NCI-H446 treated with DMSO at 0.1 percent for 48 hours (cell line): ENCODE data around the gene RCOR2.

ENCODE experiments used
- DNase-seq: peaks from one replicate; lab custom pipeline; 2025; lab: John Stamatoyannopoulos, UW

Gene RCOR2

DNA sequence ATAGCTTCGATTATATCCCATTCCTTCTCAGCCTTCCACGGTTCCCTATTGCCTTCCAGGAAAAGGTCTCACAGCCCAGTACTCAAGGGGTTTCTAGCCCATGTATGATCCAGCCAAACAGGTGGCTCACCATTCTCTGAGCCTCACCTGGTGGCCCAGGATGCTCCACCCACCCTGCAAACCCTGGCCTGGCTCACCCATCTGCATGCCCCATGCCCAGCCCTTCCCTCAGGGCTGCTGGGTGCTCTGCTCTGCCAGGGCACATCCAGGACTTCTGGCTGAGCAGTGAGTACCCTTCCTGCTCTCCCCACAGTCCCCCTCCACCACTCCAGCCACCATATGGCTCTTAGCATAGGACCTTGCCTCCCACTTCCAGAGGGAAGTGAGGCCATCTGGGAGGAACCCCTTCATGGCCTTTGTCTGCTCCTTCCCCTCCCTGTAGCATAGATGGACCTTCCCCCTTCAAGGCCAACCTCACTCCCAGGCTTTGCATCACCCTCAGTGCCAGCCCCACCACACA is 5.8 kb upstream of the RCOR2 start:
- DNase-seq, result no peak

DNA sequence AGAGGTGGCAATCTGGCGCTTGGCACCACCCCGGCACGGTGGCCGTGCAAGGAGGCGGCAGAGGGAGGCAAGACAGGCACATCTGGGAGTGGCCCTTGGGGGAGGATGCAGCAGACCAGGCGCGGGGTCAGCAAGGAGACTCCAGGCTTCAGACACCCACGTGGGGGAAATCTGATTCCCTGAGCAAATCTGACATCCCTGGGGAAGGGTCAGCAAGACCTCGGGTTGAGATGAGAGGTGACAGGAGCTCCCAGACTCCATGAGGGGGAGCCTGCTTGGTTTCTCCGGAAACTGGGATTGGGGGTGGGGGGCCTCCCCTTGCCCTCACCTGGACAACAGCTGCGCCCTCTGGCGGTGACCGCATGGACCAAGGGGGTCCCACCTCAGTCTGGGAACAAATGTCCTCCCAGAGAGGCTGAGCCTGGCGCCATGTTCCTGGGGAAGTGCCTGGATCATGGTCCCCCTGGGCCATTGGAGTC is 4.0 kb upstream of the RCOR2 start:
- DNase-seq, result no peak

DNA sequence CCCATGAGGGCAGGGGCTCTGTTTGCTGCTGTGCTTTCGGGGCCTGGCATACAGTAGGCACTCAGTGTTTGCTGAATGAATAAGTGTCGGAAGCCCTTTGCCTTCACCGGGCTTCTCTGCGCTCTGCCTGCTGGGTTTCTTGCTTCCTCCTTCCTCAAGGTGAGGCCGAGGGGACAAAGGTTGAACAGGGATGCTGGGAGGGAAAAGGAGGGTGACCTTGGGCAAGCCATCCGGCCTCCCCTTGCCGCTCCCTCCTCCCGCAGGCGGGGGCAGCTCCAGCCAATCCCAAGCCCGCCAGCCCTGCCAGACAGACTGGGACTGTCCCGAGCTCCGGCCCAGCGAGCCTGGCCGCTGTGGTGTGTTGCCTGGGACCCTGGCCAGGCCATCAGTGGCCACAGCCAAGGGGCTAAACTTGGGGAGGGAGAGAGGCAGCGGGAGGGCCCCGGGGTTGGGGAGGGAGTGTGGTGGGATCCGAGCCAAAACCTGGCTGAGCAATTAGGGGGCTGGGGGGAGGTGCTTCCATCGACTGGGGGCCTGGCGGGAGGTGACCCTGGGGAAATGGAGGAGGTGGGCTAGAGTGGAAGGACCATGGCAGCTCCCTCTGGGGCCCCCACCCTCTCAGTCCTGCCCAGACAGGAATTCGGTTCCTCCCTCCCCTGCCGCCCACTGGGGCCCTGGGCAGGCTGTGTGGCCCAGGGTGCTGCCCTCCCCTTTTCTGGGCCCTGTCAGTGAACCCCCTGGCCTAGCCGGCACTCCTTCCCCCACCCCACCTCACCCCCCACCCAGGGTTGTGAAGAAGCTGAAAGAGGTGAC is 3.4 kb upstream of the RCOR2 start:
- no peak for DNase-seq

DNA sequence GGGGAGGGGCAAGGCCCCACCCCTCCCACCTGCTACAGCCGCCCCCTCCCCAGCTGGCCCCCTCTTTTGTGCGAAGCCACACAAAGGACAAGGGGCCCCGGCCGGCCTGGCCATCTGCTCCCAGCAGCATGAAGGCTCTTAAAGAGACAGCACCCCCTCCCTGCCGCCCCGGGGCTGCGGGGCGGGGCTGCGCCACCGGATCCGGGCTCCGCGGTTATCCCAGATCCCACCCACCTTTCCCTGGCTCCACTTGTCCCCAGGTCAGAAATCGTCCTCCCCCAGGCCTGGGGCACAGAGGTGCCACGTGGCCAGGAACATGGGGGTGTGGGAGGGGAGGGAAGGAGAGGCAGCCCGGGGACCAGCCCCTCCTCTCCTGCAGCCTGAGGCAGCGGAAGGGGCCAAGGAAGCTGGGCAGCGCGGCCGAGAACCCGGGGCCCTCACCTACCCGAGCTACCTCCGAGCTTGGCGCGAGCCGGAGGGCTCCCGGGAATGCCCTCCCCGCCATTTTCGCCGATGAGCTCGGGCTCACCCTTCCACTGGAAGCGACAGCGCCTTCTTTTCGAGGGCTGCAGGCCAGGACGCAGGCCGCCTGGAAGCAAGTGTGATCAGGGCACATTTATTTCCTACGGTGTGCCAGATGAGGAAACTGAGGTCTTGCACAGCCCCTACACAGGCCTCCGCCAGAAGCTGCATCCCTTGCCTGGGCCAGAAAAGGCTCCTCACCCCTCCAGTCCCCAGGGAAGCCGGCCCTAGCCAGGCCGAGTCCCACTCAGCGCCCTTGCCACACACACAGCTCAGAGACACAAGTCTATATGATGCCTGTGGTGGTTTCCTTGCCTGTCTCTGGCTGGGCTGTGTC is 2.5 kb upstream of the RCOR2 start:
- no peak for DNase-seq

DNA sequence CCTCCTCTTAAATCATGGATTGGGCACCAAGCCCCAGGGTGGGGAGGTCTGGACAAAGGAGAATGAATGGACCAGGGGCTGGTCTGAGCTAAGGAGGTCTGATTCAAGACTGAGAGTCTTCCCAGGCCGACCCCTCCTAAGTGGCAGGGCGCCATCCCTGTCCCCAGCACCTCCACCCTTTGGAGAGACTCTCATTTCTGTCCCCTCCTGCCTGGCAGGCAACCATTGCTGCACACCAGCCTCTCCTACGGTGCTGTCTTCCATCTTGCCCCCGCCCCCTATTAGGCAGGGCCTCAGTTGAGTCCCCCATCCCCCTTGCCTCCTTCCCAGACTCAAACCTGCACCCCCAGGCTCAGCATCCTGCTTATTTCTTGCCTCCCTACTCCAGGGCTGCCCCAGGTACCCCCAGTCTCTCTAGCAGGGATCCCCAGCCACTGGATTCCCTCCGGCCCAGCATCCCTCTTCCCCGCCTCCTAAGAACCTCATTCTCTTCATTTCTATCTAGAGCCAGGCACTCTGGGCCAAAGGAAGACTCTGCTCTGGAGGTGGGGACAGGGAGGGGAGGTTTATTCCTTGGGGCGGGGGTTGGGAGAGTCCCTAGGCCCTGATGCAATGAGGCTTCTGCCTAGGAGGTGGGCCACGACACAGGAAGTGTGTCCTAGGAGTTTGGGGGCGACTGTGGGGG is 1.7 kb upstream of the RCOR2 start:
- no peak for DNase-seq

DNA sequence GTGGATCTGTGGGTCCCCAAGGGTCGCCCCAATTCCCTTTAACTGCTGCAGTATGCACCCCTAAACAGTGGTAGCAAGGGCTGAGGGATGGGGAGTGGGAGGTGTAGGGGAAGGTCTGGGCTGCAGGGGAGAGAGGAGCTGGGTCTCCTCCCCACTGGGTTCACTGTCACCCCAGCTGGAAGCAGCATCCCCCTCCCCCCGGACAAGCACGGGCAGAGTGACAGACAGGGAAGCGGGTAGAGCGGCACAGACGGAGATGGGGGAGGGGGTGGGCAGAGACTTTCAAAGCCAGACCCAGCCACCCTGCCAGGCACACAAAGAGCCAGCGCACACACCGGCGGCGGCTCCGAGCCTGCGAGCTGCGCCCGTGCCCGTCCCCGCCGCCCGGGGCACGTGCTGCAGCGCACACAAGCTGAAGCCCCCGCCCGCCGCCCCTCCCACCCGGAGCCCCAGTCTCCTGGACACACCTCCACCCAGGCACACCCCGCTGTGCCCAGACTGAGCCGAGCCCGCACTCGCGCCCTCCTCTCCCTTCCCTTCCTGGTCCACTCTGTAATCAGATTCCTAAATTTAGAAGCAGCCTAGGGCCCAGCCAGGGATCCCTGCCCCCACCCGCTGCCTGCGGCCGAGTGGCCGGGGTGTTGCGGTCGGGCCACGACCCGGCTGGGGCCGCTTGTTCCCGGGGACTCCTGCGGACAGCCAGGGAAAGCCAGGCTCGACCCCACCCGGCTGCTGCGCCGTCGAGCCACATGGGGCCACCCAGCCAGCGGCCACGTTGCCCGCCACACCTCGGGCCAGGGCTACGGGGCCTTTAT is 935 bp upstream of the RCOR2 start:
- peak; percentile 73 for DNase-seq

DNA sequence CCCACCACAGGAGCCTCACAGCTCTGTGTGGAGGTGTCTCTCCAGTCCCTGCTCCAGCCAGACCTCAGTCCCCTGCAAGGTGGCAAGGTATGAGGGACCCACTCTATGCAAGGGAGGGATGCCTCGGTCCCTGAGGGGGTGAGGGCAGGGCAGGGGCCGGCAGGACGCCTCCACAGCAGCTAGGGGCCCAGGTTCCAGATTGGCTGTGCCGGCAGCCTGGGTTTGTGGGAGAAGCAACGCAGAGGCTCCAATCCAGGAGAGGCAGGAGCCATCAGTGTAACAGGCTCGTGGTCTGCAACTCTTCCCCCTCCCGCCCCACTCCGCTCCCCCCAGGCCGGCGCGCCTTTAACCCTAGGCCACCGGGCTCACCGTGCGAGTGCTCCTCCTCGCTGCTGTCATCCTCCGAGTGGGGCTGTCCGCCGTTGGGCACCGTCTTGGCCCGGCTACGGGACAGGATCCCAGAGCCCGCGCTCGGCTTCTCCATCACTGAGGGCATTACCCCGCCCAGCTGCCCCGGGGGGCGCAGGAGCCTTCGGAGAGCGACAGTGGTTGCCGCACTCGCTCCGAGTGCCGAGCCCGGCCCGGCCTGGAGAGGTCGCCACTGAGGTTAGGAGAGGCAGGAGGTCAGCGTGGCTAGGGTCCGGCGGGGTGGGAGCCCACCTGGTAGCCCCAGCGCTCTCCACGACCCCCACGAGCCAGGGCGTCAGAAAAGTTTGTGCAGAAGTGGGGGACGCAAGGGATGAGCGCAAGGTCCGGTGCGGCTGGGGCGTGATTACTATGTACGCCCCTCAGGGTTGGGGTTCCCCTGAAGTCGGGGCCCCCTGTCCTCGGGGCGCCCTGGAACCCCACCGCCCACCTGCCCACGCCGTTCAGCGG is 765 bp downstream of the RCOR2 start:
- DNase-seq, result no peak

DNA sequence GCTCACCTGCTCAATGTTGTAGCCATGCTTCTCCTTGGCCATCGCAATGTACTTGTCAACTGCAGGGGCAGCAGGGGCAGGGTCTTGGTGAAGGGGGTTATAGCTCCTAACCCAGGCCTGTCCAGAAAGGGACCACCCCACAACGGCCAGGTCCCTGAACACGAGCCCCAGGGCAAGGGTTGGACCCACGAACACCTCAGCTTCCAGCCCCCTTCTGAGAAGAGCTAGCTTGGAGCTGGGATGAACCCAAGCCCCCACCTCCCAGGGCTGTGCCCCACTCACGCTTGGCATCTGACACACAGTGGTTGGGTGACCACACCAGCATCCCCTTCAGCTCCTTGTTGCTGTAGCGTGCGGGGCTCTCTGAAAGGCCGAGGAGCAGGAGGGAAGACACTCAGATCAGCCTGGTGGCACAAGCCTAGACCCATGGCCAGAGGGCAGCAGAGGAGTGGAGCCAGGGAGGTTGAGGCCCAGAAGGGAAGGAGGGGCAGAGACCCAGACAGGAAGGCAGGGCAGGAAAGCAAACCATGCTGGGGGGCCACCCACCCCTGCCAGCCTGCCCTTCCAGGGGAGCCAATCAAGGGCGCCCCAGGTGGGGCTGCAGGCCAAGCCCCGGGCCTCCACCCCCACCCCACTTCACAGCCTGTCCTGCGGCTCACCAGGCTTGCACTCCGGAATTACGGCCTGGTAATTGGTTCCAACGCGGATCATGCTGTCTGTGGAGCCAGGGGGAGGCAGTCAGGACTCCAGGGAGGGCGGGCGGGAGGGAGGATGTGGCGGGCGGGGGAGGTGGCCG is 1.9 kb downstream of the RCOR2 start:
- DNase-seq, result no peak

DNA sequence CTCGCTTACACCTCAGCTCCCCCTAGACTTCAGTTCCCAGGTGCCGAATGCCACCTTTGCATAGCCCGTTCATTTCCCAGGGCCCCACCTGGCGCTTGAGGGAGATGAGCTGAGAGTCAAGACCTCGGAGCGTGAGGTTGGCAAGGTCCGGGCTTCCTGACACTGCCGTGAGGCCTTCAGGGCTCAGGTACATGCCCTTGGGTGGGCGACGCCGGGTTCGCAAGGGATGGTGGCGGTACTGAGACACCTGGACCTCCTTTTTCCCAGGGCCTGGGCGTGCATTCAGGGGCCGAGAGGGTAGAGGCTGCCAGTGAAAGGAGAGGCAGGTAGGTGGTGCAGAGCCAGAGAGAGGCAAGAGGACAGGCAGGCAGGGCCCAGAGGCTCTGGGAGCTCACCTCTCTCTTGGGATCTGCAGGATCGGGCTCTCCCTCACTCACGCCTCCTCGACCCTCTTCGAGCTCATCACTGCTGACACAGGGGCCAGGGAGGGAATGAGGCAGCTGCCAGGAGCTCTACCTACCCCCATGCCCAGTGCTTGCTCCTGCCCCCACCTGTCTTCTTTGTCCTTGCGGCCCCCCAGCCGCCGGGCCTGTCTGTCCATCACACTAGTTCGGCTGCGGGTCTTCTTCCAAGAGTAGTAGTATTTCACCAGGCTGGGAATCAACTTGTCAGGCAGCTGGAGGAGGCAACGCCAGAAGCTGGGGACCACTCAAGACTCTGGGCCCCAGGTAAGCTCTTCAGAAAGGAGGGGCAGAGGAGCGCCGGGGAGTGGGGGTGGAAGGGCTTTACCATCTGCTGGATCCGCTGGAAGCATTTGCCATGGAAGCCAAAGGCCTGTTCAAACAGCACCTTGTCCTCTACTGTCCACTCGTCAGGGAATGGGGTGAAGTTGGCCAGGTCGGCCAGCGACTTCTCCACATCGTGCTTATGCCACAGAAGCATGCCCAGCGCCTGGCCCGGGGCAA is 2.8 kb downstream of the RCOR2 start:
- no peak for DNase-seq

DNA sequence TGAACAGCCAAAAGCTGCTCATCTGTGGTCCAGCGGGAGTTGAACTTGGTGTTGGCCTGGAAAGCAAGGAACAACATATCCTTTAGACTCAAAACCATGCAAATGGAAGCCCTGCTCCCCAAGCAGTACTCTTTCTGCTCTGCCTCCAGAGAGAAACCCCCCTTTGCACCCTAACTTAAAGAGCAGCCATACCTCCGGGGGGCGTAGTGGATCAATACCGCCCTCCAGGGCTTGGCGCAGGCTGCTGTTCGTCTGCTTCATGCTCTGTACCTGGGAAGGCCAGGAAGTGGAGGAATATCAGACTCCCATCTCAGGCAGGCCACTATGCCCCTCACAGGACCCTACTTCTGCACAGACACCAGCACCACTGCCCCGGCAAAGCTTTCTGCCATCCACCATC is 4.3 kb downstream of the RCOR2 start:
- no peak for DNase-seq

DNA sequence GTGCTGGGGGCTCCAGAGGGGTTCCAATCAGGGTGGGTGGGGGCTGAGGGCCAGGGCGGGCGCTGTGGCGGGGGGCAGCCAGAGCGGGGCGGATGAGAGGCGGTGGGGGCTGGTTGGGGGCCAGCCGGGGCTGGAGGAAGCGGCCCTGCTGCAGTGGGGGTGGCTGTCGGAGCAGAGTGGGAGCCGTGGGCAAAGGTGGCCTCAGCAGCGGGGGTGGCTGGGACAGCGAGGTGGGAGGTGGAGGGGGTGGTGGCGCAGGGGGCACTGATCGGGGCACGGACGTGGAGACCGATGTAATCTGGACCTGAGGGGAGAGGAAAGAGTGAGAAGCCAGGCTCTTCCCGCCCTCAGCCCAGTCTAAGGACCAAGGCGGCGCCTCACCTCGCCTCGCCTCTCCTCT is 5.1 kb downstream of the RCOR2 start:
- DNase-seq, result no peak

DNA sequence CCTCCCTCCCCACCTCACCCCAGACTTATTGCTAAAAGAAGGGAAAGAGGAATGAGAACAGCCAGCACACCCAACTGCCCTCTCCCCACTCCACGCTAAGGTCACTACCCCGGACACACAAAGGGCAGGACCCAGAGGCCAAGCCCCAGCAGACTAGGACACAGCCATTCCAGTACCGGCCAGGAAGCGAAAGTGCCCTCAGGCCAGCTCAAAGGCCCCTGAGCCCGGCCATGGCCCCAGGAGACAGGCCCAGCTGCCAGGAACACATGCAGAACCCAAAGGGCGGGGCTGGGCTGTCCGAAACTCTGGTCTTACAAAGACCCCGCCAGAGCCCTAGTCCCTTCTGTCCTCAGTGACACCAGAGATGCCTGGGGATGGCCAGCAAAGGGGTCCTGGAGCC is 5.5 kb downstream of the RCOR2 start:
- DNase-seq, result no peak

DNA sequence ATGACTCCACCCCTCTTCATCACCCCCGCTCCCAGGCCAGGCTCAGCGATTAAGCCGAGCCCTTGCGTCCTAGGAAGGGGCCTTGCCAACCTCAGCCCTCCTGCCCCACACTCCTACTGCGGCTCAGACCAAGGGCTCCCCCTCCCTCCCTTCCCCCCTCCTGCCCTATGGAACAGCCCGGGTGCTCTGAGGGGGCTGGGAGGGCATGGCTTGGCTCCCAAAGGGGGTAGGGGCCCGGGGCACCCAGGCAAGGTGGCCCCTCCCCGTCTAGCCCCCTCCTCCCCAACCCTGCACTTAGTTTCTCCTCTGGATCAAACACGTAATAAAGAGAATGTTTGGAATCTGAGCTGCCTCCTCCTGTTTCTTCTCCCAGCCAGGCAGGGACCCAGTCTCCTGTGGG is 6.3 kb downstream of the RCOR2 start:
- no peak for DNase-seq

DNA sequence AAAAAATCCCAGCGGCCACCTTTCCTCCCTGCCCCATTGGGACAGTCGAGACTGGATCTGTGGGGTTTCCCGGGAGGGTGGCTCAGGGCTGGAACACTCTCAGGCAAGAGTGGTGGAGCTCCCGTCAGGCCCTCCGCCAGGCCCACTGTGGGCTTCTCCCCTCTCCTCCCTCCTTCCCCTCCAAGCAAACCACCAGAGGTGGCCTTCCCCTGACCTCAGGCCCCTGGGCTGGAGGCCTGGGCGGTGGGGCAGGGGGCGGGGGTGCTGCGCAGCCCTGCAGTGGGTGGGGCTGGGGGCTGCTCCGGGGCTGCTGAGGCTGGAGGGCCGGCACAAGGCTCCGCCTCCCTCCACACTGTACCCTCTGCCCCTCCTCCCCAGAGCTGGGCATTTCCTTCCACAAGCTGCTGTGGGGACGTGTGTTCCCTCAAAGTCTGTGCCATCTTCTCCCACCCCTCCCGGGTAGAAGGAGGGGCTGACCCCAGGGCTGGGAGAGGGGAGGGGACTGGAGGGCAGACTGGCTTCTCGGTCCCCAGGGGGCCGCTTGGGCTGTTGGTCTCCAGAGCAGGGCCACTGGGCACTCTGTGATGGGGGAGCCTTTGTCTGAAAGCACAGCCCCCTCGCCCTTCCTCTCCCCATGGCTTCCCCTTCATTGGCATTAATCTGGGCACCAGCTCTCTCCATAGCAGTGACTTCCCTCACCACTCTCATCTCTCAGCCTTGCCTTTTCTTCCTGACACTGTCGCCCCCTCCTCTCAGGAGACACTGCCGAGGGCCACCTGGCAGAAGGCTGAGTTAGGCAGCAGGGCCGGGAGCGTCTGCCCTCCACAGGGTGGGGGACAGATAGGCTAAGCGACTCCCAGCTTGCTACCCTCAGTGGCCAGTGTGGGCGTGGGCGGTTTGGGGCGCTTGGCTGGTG is 7.1 kb downstream of the RCOR2 start:
- no peak for DNase-seq

DNA sequence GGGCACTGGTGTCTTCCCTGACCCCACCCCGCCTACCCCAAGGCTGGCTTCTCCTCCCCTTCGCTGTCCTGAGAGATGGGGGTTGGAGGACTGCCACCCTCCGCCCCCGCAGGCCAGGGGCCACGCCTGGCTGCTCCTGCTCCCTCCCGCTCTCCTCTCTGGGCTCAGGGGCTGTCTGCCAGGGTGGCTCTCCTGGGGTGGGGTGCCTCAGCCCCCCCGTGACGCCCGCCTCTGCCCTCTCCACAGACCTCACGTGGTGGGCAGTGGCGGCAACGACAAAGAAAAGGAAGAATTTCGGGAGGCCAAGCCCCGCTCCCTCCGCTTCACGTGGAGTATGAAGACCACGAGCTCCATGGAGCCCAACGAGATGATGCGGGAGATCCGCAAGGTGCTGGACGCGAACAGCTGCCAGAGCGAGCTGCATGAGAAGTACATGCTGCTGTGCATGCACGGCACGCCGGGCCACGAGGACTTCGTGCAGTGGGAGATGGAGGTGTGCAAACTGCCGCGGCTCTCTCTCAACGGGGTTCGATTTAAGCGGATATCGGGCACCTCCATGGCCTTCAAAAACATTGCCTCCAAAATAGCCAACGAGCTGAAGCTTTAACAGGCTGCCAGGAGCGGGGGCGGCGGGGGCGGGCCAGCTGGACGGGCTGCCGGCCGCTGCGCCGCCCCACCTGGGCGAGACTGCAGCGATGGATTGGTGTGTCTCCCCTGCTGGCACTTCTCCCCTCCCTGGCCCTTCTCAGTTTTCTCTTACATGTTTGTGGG is 8.1 kb downstream of the RCOR2 start:
- no peak for DNase-seq

DNA sequence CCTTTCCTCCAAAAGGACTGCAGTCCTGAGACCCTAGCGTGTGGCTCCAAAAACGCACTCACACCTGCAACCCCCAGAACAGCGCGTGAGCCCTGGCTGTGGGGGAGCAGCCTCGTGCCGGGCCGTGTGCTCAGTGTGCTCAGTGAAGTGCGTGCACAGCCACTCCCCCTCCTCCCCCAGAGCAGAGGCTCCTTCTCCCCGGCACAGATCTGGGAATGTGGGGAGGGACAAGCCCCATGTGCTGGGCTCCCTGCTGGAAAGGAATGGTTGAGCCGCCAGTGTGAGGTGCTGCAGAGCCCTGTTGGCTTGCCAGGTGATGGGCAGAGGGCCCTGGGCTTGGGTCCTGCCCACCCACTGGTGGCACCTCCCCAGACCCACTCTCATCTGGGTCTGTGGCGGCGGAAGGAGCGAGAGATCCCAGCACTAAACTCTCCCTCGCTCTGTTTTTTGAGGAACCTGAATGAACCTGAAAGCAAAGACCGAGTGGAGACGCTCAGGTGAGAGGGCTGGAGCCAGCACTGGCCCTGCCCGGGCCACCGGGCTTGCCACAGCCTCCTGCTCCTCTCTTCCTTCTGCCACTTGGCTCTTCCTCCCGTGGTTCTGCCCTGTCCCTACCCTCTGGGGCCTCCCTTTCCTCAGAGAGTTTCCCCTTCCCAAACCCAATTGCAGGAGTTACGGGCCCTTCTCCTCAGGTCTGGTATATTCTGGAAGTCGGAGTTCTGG is 9.0 kb downstream of the RCOR2 start:
- no peak for DNase-seq
